Ovary (tissue), 9 donors: Measurements from ENCODE around the gene ARIH2. TPM values are rescaled to one million over a fixed set of nuclear protein-coding genes. Genes with fewer than 3 reads are reported as not detected.

Experiments used
- DNase-seq, 5 donors: peaks; one replicate each; pipeline ENCODE4 v3.0.0-alpha.2; 2019 to 2020
- H3K27ac ChIP-seq, 2 donors: fragments of 200-600 bp; one replicate each; pipeline versions ENCODE4 v1.5.1 to v1.8.0; 2019 to 2022
- H3K27me3 ChIP-seq: fragments of 200-600 bp; one replicate; pipeline ENCODE4 v1.8.0; 2022
- H3K36me3 ChIP-seq: fragments of 200-600 bp; sonication (generic); one replicate; pipeline ENCODE4 v1.5.1; 2019
- H3K4me1 ChIP-seq: one replicate; pipeline ENCODE4 v1.8.1; 2013; ENCODE audit warnings: mild to moderate bottlenecking, moderate library complexity; ENCODE audit not compliant: insufficient read depth
- H3K4me3 ChIP-seq: fragments of 200-600 bp; sonication (generic); one replicate; pipeline ENCODE4 v1.5.1; 2017
- H3K9me3 ChIP-seq, 2 donors: fragments of 200-600 bp in 1 of 2; sonication (generic) in 1 of 2; one replicate each; pipeline versions ENCODE4 v1.5.1 to v1.8.1; 2013 to 2019; ENCODE audit warnings: mild to moderate bottlenecking in 1 of 2, moderate library complexity in 1 of 2
- EP300 ChIP-seq: sonication (generic); formaldehyde crosslinking; IDR thresholded peaks from one replicate; pipeline ENCODE4 v1.6.1; 2017; ENCODE audit warnings: antibody characterized with exemption
- POLR2A ChIP-seq: fragments of 450-650 bp; IDR thresholded peaks from one replicate; pipeline ENCODE4 v1.6.1; 2017; ENCODE audit warnings: antibody characterized with exemption, mild to moderate bottlenecking, moderate library complexity
- WGBS, 3 donors: extraction: QIAGEN DNeasy Blood & Tissue Kit in 1 of 3; methylation state at CpG; one replicate each; pipeline versions ENCODE4 v1.1.5 to v1.1.7; 2013 to 2017; 5-methylcytosine and 5-hydroxymethylcytosine counted together
- intact Hi-C, 4 donors: fragments of 100-400 bp; cut with DNase I; formaldehyde crosslinking; loops; one replicate each; pipeline versions ENCODE4 v1.11.0 to v1.15.1; 2022 to 2023
- polyA plus RNA-seq, 2 donors: library from polyadenylated mRNA; stranded (reverse); fragments of 200-250 nt in 1 of 2; fragments of 350-450 nt in 1 of 2; fragmentation: Illumina TruSeq in 1 of 2; extraction: RNeasy Lipid Tissue Mini Kit (QIAGEN cat#74804) in 1 of 2; gene quantifications; one replicate each; pipeline ENCODE4 v1.2.3, GENCODE V29; 2013 to 2014
- total RNA-seq, 7 donors: library from RNA; depleted of rRNA in 2 of 7; stranded (reverse); fragments of >200 nt in 2 of 7; fragmentation: NEBNext Ultra II Directional in 3 of 7; extraction: Animal tissue kit (Norgen Biotek cat#: 25700) in 3 of 7; gene quantifications; one replicate each; pipeline versions ENCODE4 v1.1.0 to v1.2.4, GENCODE V29; 2016 to 2023
- TF ChIP-seq, protein P1 (sequence below), 3 donors: fragments of 450-650 bp in 2 of 3; fragments of 200-600 bp in 1 of 3; IDR thresholded peaks; one replicate each; pipeline versions ENCODE4 v1.5.1 to v1.8.0; 2016 to 2022; ENCODE audit warnings: antibody characterized with exemption in 3 of 3, mild to moderate bottlenecking in 1 of 3
- donor health status: DM: no; HTN: no; CAD: no; lungs with moderate emphysema.
- donor health status: DM: no; HTN: no; CAD: no.
- donor health status: Bipolar disorder and iron deficiency.
- donor health status: DM: yes; HTN: yes; CAD: no.
- donor health status: DM: no; HTN: no; CAD: no.
- donor health status: DM: yes; HTN: yes; CAD: no.

ARIH2 gene
- total and polyA plus RNA-seq, 9 donors, result 39.6 to 95.7 (median 72.0) TPM

DNA sequence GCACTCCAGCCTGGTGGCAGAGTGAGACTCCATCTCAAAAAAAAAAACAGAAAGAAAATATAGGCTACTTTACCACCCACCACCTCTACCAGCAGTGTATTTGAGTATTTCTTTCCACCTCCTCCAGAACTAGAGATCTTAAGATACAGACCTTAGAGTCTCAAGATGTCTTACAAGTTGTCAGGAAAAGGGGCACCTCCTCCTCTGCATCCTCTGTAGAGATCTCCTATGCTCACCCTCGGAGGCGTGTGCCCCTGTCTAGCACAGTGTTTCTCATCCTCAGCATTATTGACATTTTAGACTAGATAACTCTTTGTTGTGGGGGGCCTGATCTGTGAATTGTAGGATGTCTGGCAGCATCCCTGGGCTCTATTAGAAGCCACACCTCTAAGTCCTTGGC lies 43.7 kb downstream of the ARIH2 start:
- Histone ChIP-seq H3K27ac (no peak overlapping the region), H3K4me1 (peaks cover 4% of the 10 kb centered on the region), H3K27me3 (no peaks in the 10 kb centered on the region), H3K9me3 (no peaks in the 10 kb centered on the region), H3K36me3 (no peaks in the 10 kb centered on the region), H3K4me3 (no peak overlapping the region)
- WGBS, 3 donors, result 70 to 85% (median 72%) methylated on average over 2 of the region's 2 CpGs
- DNase-seq, result no peak
- intact Hi-C loops, result no loop called here
- TF ChIP-seq, protein P1, sequence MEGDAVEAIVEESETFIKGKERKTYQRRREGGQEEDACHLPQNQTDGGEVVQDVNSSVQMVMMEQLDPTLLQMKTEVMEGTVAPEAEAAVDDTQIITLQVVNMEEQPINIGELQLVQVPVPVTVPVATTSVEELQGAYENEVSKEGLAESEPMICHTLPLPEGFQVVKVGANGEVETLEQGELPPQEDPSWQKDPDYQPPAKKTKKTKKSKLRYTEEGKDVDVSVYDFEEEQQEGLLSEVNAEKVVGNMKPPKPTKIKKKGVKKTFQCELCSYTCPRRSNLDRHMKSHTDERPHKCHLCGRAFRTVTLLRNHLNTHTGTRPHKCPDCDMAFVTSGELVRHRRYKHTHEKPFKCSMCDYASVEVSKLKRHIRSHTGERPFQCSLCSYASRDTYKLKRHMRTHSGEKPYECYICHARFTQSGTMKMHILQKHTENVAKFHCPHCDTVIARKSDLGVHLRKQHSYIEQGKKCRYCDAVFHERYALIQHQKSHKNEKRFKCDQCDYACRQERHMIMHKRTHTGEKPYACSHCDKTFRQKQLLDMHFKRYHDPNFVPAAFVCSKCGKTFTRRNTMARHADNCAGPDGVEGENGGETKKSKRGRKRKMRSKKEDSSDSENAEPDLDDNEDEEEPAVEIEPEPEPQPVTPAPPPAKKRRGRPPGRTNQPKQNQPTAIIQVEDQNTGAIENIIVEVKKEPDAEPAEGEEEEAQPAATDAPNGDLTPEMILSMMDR (IDR thresholded peaks at IDR 0.05), result no peak
- no peak for TF ChIP-seq EP300
- no peak for TF ChIP-seq POLR2A

DNA sequence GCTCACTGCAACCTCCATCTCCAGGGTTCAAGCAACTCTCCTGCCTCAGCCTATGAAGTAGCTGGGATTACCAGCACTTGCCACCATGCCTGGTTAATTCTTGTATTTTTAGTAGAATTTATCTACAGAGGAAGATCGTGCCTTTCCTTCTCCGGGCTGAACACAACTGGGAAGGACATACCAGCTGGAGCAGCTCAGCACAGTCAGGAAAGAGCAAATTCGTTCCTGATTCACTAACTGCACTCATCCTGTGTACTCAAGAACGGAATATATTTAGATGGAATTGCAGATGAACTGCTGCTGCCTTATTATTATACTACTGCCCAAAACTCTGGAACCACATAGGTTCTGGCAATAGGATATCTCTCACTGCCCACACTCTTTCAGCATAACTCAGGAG lies 44.3 kb downstream of the ARIH2 start:
- intact Hi-C loops, result no loop called here
- Histone ChIP-seq H3K36me3 (no peaks in the 10 kb centered on the region), H3K4me3 (no peak overlapping the region)

DNA sequence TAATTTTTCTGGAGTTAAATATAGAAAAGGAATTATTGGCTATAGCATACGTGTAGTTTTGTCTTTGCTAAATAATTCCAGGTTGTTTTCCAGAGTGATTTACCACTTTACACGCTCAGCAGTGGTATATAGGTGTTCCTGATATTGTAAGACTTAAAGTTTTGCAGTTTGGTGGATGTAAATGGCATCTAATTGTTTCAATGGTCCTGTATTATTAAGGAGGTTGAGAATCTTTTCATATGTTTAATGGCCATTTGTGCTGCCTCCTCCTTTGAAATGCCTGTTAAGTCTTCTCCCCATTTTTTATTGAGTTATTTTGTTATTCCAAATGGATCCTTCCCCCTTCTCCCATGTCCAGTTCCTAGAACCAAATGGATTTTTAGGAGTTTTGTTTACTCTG lies 44.9 kb downstream of the ARIH2 start:
- DNase-seq, result no peak
- Histone ChIP-seq H3K4me1 (peaks cover 4% of the 10 kb centered on the region), H3K27ac (no peak overlapping the region), H3K4me3 (no peak overlapping the region), H3K27me3 (no peaks in the 10 kb centered on the region), H3K36me3 (no peaks in the 10 kb centered on the region), H3K9me3 (no peaks in the 10 kb centered on the region)
- 79 to 84% (median 82%) methylated on average over 2 of the region's 2 CpGs for WGBS, 3 donors
- intact Hi-C loops, result no loop called here
- TF ChIP-seq, protein P1 (IDR thresholded peaks at IDR 0.05), result no peak
- TF ChIP-seq EP300 (no peak), POLR2A (no peak)

More for the DNA sequence above, 44.3 kb downstream of the ARIH2 start:
- 37 to 46% (median 44%) methylated on average over 4 of the region's 4 CpGs for WGBS, 3 donors
- H3K27me3 ChIP-seq, result no peaks in the 10 kb centered on the region
- no peak for DNase-seq
- no peaks in the 10 kb centered on the region for H3K9me3 ChIP-seq
- peaks cover 4% of the 10 kb centered on the region for H3K4me1 ChIP-seq
- TF ChIP-seq, protein P1 (IDR thresholded peaks at IDR 0.05), result no peak
- TF ChIP-seq EP300, result no peak
- no peak overlapping the region for H3K27ac ChIP-seq

DNA sequence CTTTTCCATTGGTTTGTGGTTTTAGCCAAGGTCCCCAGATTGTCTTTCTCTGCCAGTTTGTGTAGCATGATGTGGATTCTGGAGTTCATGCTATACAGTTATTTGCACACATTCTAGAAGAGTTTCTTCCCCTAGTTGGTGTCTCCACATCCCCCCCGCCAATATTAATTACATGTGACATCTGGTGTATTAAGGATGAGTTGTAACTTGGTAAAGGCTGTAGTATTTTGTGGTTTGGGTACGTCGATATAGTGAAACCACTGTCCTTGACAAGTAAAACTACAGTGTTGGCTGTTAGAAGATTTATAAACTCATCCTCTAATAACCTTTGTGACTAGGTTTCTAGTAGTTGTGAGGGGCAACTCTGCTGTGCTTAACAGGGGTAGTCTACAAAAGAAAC lies 47.7 kb downstream of the ARIH2 start:
- H3K4me3 ChIP-seq, result no peak overlapping the region
- TF ChIP-seq EP300 (no peak), POLR2A (no peak)
- TF ChIP-seq, protein P1 (IDR thresholded peaks at IDR 0.05), result no peak
- no peaks in the 10 kb centered on the region for H3K9me3 ChIP-seq
- WGBS, 3 donors, result 38 to 63% (median 49%) methylated on average over 3 of the region's 3 CpGs
- no peaks in the 10 kb centered on the region for H3K36me3 ChIP-seq
- H3K4me1 ChIP-seq, result peaks cover 4% of the 10 kb centered on the region
- no peak for DNase-seq
- no peak overlapping the region for H3K27ac ChIP-seq
- no peaks in the 10 kb centered on the region for H3K27me3 ChIP-seq
- intact Hi-C loops, result no loop called here
